ENCODE data around the gene SPOUT1. TPM values are rescaled to one million over a fixed set of nuclear protein-coding genes. Genes with fewer than 3 reads are reported as not detected.

Gene SPOUT1
- total and polyA plus RNA-seq, 2 of the 13 experiments (the other 11 are each of a cell fraction or from before 2014, with no cell fraction given): 39.0 to 45.8 TPM

DNA sequence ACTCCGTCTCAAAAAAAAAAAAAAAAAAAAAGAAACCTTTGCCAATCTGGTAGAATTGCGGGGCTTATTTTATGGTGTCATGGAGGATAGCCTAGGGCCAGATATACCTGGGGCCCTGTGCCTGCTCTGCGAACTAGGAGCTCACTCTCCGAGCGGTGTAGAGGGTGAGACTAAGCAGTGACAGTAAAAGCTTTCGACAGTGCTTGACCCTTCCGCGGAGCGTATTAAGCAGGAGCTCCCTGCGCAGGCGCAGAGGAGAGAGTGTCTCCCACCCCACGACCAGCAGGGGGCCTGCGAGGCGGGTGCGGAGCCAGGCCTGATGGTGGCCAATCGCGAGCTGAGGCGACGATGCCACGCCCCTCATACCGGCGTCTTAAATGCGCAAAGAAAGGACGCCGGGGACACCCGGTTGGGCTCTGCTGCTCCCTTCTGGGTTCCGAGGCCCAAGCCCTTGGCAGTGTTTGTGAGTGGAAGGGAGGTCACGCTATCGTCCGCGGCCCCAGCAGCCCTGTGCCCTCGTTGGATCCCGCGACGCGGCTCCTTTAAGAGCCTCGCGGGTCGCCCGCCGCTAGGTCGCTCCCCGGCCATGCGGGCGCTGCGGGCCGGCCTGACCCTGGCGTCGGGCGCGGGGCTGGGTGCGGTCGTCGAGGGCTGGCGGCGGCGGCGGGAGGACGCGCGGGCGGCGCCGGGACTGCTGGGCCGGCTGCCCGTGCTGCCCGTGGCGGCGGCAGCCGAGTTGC is 11.3 kb downstream of the SPOUT1 start, which contains the start of gene ENDOG (continued):
- TF ChIP-seq, protein P1, sequence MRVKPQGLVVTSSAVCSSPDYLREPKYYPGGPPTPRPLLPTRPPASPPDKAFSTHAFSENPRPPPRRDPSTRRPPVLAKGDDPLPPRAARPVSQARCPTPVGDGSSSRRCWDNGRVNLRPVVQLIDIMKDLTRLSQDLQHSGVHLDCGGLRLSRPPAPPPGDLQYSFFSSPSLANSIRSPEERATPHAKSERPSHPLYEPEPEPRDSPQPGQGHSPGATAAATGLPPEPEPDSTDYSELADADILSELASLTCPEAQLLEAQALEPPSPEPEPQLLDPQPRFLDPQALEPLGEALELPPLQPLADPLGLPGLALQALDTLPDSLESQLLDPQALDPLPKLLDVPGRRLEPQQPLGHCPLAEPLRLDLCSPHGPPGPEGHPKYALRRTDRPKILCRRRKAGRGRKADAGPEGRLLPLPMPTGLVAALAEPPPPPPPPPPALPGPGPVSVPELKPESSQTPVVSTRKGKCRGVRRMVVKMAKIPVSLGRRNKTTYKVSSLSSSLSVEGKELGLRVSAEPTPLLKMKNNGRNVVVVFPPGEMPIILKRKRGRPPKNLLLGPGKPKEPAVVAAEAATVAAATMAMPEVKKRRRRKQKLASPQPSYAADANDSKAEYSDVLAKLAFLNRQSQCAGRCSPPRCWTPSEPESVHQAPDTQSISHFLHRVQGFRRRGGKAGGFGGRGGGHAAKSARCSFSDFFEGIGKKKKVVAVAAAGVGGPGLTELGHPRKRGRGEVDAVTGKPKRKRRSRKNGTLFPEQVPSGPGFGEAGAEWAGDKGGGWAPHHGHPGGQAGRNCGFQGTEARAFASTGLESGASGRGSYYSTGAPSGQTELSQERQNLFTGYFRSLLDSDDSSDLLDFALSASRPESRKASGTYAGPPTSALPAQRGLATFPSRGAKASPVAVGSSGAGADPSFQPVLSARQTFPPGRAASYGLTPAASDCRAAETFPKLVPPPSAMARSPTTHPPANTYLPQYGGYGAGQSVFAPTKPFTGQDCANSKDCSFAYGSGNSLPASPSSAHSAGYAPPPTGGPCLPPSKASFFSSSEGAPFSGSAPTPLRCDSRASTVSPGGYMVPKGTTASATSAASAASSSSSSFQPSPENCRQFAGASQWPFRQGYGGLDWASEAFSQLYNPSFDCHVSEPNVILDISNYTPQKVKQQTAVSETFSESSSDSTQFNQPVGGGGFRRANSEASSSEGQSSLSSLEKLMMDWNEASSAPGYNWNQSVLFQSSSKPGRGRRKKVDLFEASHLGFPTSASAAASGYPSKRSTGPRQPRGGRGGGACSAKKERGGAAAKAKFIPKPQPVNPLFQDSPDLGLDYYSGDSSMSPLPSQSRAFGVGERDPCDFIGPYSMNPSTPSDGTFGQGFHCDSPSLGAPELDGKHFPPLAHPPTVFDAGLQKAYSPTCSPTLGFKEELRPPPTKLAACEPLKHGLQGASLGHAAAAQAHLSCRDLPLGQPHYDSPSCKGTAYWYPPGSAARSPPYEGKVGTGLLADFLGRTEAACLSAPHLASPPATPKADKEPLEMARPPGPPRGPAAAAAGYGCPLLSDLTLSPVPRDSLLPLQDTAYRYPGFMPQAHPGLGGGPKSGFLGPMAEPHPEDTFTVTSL (CRISPR knock-in tag; IDR thresholded peaks at IDR 0.05; ENCODE audit: borderline replicate concordance): no peak
- no peak for TF ChIP-seq ZNF768 (CRISPR knock-in tag; IDR thresholded peaks at IDR 0.05)
- TF ChIP-seq, protein P2, sequence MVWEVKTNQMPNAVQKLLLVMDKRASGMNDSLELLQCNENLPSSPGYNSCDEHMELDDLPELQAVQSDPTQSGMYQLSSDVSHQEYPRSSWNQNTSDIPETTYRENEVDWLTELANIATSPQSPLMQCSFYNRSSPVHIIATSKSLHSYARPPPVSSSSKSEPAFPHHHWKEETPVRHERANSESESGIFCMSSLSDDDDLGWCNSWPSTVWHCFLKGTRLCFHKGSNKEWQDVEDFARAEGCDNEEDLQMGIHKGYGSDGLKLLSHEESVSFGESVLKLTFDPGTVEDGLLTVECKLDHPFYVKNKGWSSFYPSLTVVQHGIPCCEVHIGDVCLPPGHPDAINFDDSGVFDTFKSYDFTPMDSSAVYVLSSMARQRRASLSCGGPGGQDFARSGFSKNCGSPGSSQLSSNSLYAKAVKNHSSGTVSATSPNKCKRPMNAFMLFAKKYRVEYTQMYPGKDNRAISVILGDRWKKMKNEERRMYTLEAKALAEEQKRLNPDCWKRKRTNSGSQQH (CRISPR knock-in tag; IDR thresholded peaks at IDR 0.05; ENCODE audit: low read depth): no peak; the same call in 1 of the 2 replicates
- no peak for TF ChIP-seq ZNF546 (CRISPR knock-in tag; conservative IDR thresholded peaks at IDR 0.05)
- no peak for TF ChIP-seq ZBTB21 (CRISPR knock-in tag; IDR thresholded peaks at IDR 0.05)
- no peak for TF ChIP-seq ZNF720 (CRISPR knock-in tag; IDR thresholded peaks at IDR 0.05)
- TF ChIP-seq, protein P3, sequence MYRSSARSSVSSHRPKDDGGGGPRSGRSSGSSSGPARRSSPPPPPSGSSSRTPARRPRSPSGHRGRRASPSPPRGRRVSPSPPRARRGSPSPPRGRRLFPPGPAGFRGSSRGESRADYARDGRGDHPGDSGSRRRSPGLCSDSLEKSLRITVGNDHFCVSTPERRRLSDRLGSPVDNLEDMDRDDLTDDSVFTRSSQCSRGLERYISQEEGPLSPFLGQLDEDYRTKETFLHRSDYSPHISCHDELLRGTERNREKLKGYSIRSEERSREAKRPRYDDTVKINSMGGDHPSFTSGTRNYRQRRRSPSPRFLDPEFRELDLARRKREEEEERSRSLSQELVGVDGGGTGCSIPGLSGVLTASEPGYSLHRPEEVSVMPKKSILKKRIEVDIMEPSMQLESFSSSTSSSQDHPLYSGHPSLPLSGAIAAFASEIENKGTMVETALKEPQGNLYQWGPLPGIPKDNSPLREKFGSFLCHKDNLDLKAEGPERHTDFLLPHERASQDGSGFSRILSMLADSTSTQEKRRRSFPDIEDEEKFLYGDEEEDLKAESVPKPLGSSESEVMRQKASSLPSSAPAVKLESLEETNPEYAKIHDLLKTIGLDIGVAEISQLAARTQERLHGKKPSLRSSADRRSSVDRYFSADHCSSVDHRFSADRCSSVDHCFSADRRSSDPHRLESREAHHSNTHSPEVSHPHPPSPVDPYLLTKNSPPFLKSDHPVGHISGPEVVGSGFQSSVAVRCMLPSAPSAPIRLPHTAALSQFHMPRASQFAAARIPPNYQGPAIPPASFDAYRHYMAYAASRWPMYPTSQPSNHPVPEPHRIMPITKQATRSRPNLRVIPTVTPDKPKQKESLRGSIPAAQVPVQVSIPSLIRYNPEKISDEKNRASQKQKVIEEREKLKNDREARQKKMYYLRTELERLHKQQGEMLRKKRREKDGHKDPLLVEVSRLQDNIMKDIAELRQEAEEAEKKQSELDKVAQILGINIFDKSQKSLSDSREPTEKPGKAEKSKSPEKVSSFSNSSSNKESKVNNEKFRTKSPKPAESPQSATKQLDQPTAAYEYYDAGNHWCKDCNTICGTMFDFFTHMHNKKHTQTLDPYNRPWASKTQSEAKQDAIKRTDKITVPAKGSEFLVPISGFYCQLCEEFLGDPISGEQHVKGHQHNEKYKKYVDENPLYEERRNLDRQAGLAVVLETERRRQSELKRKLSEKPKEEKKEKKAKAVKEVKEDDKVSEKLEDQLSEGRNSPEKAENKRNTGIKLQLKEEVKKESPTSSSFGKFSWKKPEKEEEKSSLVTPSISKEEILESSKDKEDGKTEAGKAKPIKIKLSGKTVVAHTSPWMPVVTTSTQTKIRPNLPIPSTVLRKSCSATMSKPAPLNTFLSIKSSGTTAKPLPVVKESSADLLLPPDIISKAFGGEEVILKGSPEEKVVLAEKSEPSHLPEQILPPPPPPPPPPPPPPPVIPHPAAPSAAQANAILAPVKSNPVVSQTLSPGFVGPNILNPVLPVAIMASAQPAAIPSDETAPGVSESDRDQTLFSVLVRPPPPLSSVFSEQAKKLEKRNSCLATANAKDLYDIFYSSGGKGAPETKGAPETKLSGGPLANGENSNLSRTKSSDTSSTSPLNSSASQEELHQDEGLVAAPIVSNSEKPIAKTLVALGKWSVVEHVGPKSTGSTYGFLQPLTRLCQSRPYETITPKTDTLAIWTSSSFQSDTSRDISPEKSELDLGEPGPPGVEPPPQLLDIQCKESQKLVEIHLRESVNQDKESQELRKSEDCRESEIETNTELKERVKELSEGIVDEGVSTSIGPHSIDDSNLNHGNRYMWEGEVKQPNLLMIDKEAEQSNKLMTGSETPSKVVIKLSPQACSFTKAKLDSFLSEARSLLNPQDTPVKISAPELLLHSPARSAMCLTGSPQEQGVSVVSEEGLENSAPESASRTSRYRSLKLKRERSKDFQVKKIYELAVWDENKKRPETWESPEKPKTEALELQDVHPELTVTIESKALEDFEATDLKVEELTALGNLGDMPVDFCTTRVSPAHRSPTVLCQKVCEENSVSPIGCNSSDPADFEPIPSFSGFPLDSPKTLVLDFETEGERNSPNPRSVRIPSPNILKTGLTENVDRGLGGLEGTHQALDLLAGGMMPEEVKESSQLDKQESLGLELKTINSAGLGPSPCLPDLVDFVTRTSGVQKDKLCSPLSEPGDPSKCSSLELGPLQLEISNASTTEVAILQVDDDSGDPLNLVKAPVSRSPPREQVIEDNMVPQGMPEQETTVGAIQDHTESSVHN (CRISPR knock-in tag; IDR thresholded peaks at IDR 0.05): no peak
- no peak for TF ChIP-seq BHLHE40 (IDR thresholded peaks at IDR 0.05; ENCODE audit: low read length)
- TF ChIP-seq RCOR2 (CRISPR knock-in tag; IDR thresholded peaks at IDR 0.05): no peak
- no peak for TF ChIP-seq PAWR (CRISPR knock-in tag; IDR thresholded peaks at IDR 0.05; ENCODE audit: borderline replicate concordance)
- no peak for TF ChIP-seq ZFP82 (CRISPR knock-in tag; IDR thresholded peaks at IDR 0.05; ENCODE audit: borderline replicate concordance)
- no peak for TF ChIP-seq ZNF549 (CRISPR knock-in tag; IDR thresholded peaks at IDR 0.05)
- no peak for TF ChIP-seq ADNP (CRISPR knock-in tag; IDR thresholded peaks at IDR 0.05)
- TF ChIP-seq TP53 (CRISPR knock-in tag; conservative IDR thresholded peaks at IDR 0.05): 0 out of 2 replicates have a peak, but pooled peaks have one; percentile 60
